ENCODE measurements around the gene RRAS2. TPM values are rescaled to one million over a fixed set of nuclear protein-coding genes. Genes with fewer than 3 reads are reported as not detected.
A peak's percentile ranks its signal among the peaks of the same experiment; 100 is the strongest.

RRAS2 gene
- total and polyA plus RNA-seq, 2 donors (not counting 3 experiments of a cell fraction or from before 2014, with no cell fraction given) = 30.1 to 80.5 TPM

GRCh38 chr11:14360976-14361375 is 2.0 kb upstream of the RRAS2 start:
- intact Hi-C loops (cut with micrococcal nuclease) = no loop called here
- Histone ChIP-seq H2AFZ (ENCODE audit: low read depth, low read length) (no peak overlapping the region), H3K4me2 (ENCODE audit: insufficient read depth, low read length) (no peak overlapping the region), H3K9me1 (replicated peaks; ENCODE audit: control insufficient read depth, extremely low read depth, insufficient read depth, low read length) (no peaks in the 10 kb centered on the region), H3K27ac (ENCODE audit: insufficient read depth, low read depth, low read length) (no peak overlapping the region), H3K9me3 (replicated peaks; ENCODE audit: control insufficient read depth, insufficient read depth, low read length) (no peaks in the 10 kb centered on the region), H3K9ac (replicated peaks; ENCODE audit: extremely low read depth, insufficient read depth, low read length) (no peak overlapping the region), H3K27me3 (ENCODE audit: control insufficient read depth in 2 of 2, insufficient read depth in 2 of 2, low read length in 2 of 2) (no peaks in the 10 kb centered on the region), H3K4me1 (ENCODE audit: control insufficient read depth, extremely low read depth, insufficient read depth, low read length) (peaks cover 7% of the 10 kb centered on the region), H3K36me3 (ENCODE audit: control insufficient read depth in 2 of 2, extremely low read depth in 1 of 2, insufficient read depth in 2 of 2, low read length in 2 of 2) (no peaks in the 10 kb centered on the region), H3K4me3 (replicated peaks in 1 of 3; ENCODE audit: insufficient read depth in 1 of 3, low read depth in 1 of 3, low read length in 3 of 3) (no peak overlapping the region), H3K79me2 (ENCODE audit: control insufficient read depth, insufficient read depth, low read length) (peaks cover 28% of the 10 kb centered on the region), H4K20me1 (replicated peaks; ENCODE audit: control insufficient read depth, extremely low read depth, insufficient read depth, low read length) (no peaks in the 10 kb centered on the region)
- dilution Hi-C loops (cut with MboI; ENCODE audit: extremely low pct_ligation_motif_present, low sequenced_read_pairs) = no loop called here
- TF ChIP-seq EZH2 (IDR thresholded peaks at IDR 0.05; ENCODE audit: borderline replicate concordance, low read depth, low read length, severe bottlenecking) (no peak), JUN (IDR thresholded peaks at IDR 0.05; ENCODE audit: borderline replicate concordance, insufficient read depth, insufficient read length, low read depth) (no peak)
- FAIRE-seq (no peak), DNase-seq (ENCODE audit: low read depth, low spot score) (no peak)
- ChIA-PET POLR2A (no interaction called here), CTCF (interaction anchor here (1.9 to 2.1 kb wide), 2 partner anchors 58 to 94 kb away, joined by 5 to 7 read pairs; no protein-coding TSS in a partner anchor)
- BruUV-seq (replicated peaks) = no TSS peak

DNA sequence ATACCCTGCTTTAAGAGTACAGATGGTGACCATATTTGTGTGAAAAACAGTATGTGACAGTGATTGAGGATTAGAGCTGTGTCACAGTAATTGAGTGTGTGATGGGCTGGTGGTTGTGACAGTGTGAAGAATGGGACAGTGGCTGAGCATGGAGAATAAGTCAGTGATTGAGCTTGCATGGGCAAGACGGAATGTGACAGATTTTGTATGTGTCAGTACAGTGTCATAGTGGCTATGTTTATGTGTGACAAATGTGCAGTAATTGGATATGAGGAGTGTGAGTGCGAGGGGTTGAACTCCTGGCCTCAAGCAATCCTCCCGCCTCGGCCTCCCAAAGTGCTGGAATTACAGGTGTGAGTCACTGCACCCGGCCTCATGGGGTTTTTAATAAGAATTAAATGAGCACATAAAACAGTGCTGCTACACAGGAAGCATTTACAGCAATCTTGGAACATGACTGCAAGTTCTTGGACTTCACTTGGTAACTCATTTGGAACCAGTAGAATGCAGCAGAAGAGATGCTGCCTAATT is 583 bp upstream of the RRAS2 start:
- peaks cover 9% of the 10 kb centered on the region for H3K4me1 ChIP-seq (ENCODE audit: control insufficient read depth, extremely low read depth, insufficient read depth, low read length)
- H3K4me3 ChIP-seq (replicated peaks in 1 of 3; ENCODE audit: insufficient read depth in 1 of 3, low read depth in 1 of 3, low read length in 3 of 3) = peak overlapping the region in 2 of 3 experiments; percentile 71 to 84
- peak overlapping the region; percentile 97 for H3K4me2 ChIP-seq (ENCODE audit: insufficient read depth, low read length)
- peaks cover 42% of the 10 kb centered on the region for H3K79me2 ChIP-seq (ENCODE audit: control insufficient read depth, insufficient read depth, low read length)
- no peaks in the 10 kb centered on the region for H3K27me3 ChIP-seq (ENCODE audit: control insufficient read depth in 2 of 2, insufficient read depth in 2 of 2, low read length in 2 of 2)
- POLR2A ChIA-PET = interaction anchor here (0.7 kb wide), 1 partner anchor 96 kb away, joined by 5 read pairs; no protein-coding TSS in a partner anchor
- dilution Hi-C loops (cut with MboI; ENCODE audit: extremely low pct_ligation_motif_present, low sequenced_read_pairs) (no loop called here), intact Hi-C loops (cut with micrococcal nuclease) (loop anchor here (1.0 to 2.0 kb wide), 5 partner anchors 17 to 87 kb away; no protein-coding TSS in a partner anchor)
- peak overlapping the region; percentile 95 for H2AFZ ChIP-seq (ENCODE audit: low read depth, low read length)
- H3K27ac ChIP-seq (ENCODE audit: insufficient read depth, low read depth, low read length) = no peak overlapping the region
- no peaks in the 10 kb centered on the region for H4K20me1 ChIP-seq (replicated peaks; ENCODE audit: control insufficient read depth, extremely low read depth, insufficient read depth, low read length)
- CTCF ChIA-PET = interaction anchor here (1.0 to 1.4 kb wide), 2 partner anchors 59 to 96 kb away, joined by 3 to 5 read pairs; no protein-coding TSS in a partner anchor
- FAIRE-seq = no peak
- H3K9me3 ChIP-seq (replicated peaks; ENCODE audit: control insufficient read depth, insufficient read depth, low read length) = no peaks in the 10 kb centered on the region
- H3K9ac ChIP-seq (replicated peaks; ENCODE audit: extremely low read depth, insufficient read depth, low read length) = peak overlapping the region; percentile 97
- H3K36me3 ChIP-seq (ENCODE audit: control insufficient read depth in 2 of 2, extremely low read depth in 1 of 2, insufficient read depth in 2 of 2, low read length in 2 of 2) = no peaks in the 10 kb centered on the region
- TF ChIP-seq EZH2 (IDR thresholded peaks at IDR 0.05; ENCODE audit: borderline replicate concordance, low read depth, low read length, severe bottlenecking) (no peak), FOS (IDR thresholded peaks at IDR 0.05; ENCODE audit: borderline replicate concordance, insufficient read depth, low read length) (no peak), MAX (IDR thresholded peaks at IDR 0.05; ENCODE audit: insufficient read depth, insufficient read length) (no peak), POLR2AphosphoS5 (IDR thresholded peaks at IDR 0.05; ENCODE audit: insufficient read depth, low read depth, low read length) (no peak), JUN (IDR thresholded peaks at IDR 0.05; ENCODE audit: borderline replicate concordance, insufficient read depth, insufficient read length, low read depth) (no peak), MYC (IDR thresholded peaks at IDR 0.05; ENCODE audit: low read depth, low read length) (no peak), POLR2A (IDR thresholded peaks at IDR 0.05; ENCODE audit: low read depth, low read length) (no peak), GATA2 (IDR thresholded peaks at IDR 0.05; ENCODE audit: insufficient read depth, insufficient read length, low read depth, low read length) (no peak)
- TF ChIP-seq, protein P1, sequence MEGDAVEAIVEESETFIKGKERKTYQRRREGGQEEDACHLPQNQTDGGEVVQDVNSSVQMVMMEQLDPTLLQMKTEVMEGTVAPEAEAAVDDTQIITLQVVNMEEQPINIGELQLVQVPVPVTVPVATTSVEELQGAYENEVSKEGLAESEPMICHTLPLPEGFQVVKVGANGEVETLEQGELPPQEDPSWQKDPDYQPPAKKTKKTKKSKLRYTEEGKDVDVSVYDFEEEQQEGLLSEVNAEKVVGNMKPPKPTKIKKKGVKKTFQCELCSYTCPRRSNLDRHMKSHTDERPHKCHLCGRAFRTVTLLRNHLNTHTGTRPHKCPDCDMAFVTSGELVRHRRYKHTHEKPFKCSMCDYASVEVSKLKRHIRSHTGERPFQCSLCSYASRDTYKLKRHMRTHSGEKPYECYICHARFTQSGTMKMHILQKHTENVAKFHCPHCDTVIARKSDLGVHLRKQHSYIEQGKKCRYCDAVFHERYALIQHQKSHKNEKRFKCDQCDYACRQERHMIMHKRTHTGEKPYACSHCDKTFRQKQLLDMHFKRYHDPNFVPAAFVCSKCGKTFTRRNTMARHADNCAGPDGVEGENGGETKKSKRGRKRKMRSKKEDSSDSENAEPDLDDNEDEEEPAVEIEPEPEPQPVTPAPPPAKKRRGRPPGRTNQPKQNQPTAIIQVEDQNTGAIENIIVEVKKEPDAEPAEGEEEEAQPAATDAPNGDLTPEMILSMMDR (IDR thresholded peaks at IDR 0.05; ENCODE audit: extremely low read depth in 1 of 2, insufficient read depth in 1 of 2, low read depth in 1 of 2, low read length in 2 of 2) = no peak
- BruUV-seq (replicated peaks) = no TSS peak
- H3K9me1 ChIP-seq (replicated peaks; ENCODE audit: control insufficient read depth, extremely low read depth, insufficient read depth, low read length) = no peaks in the 10 kb centered on the region
- no peak for DNase-seq (ENCODE audit: low read depth, low spot score)

Data from endothelial cell of umbilical vein (primary cell).